Panc1 (cell line): Measurements from ENCODE around the gene SCYL2.

Source experiments
- CTCF ChIP-seq: fragments of 450-650 bp; IDR thresholded peaks from 2 replicates; pipeline ENCODE4 v1.5.1; 2017; ENCODE audit warnings: mild to moderate bottlenecking
- POLR2AphosphoS5 ChIP-seq: IDR thresholded peaks from 2 replicates; pipeline ENCODE4 v1.6.1; 2012; ENCODE audit warnings: mild to moderate bottlenecking, low read depth, low read length, moderate library complexity
- REST ChIP-seq, 2 experiments: IDR thresholded peaks; 2 replicates each; pipeline ENCODE4 v1.6.1; 2011 to 2012; ENCODE audit warnings: low read depth in 2 of 2, control low read depth in 1 of 2, low read length in 1 of 2, mild to moderate bottlenecking in 1 of 2, moderate library complexity in 1 of 2; ENCODE audit not compliant: insufficient read depth in 1 of 2
- SIN3A ChIP-seq: IDR thresholded peaks from 2 replicates; pipeline ENCODE4 v1.6.1; 2012; ENCODE audit warnings: low read depth, mild to moderate bottlenecking, low read length, moderate library complexity, borderline replicate concordance; ENCODE audit not compliant: insufficient read depth

GRCh38 chr12:100238801-100239200 lies 28.2 kb upstream of the SCYL2 start:
- TF ChIP-seq CTCF (no peak), SIN3A (no peak), REST (IDR thresholded peaks at IDR 0.05; ENCODE audit: insufficient read depth in 1 of 2, low read depth in 2 of 2, low read length in 1 of 2) (no peak), POLR2AphosphoS5 (no peak)
